Ovary (tissue), 10 donors: Measurements from ENCODE around the gene EFCC1. TPM values are rescaled to one million over a fixed set of nuclear protein-coding genes. Genes with fewer than 3 reads are reported as not detected.

Experiments used
- DNase-seq, 5 donors: peaks; one replicate each; pipeline ENCODE4 v3.0.0-alpha.2; 2019 to 2020
- H3K27ac ChIP-seq, 2 donors: fragments of 200-600 bp; one replicate each; pipeline versions ENCODE4 v1.5.1 to v1.8.0; 2019 to 2022
- H3K27me3 ChIP-seq: fragments of 200-600 bp; one replicate; pipeline ENCODE4 v1.8.0; 2022
- H3K36me3 ChIP-seq: fragments of 200-600 bp; sonication (generic); one replicate; pipeline ENCODE4 v1.5.1; 2019
- H3K4me1 ChIP-seq: one replicate; pipeline ENCODE4 v1.8.1; 2013; ENCODE audit warnings: mild to moderate bottlenecking, moderate library complexity; ENCODE audit not compliant: insufficient read depth
- H3K4me3 ChIP-seq: fragments of 200-600 bp; sonication (generic); one replicate; pipeline ENCODE4 v1.5.1; 2017
- H3K9me3 ChIP-seq, 2 donors: fragments of 200-600 bp in 1 of 2; sonication (generic) in 1 of 2; one replicate each; pipeline versions ENCODE4 v1.5.1 to v1.8.1; 2013 to 2019; ENCODE audit warnings: mild to moderate bottlenecking in 1 of 2, moderate library complexity in 1 of 2
- CTCF ChIP-seq, 3 donors: fragments of 450-650 bp in 2 of 3; fragments of 200-600 bp in 1 of 3; IDR thresholded peaks; one replicate each; pipeline versions ENCODE4 v1.5.1 to v1.8.0; 2016 to 2022; ENCODE audit warnings: antibody characterized with exemption in 3 of 3, mild to moderate bottlenecking in 1 of 3
- EP300 ChIP-seq: sonication (generic); formaldehyde crosslinking; IDR thresholded peaks from one replicate; pipeline ENCODE4 v1.6.1; 2017; ENCODE audit warnings: antibody characterized with exemption
- POLR2A ChIP-seq: fragments of 450-650 bp; IDR thresholded peaks from one replicate; pipeline ENCODE4 v1.6.1; 2017; ENCODE audit warnings: antibody characterized with exemption, mild to moderate bottlenecking, moderate library complexity
- whole genome bisulfite sequencing, 3 donors: extraction: QIAGEN DNeasy Blood & Tissue Kit in 1 of 3; methylation state at CpG; one replicate each; pipeline versions ENCODE4 v1.1.5 to v1.1.7; 2013 to 2017; 5-methylcytosine and 5-hydroxymethylcytosine counted together
- intact Hi-C, 4 donors: fragments of 100-400 bp; cut with DNase I; formaldehyde crosslinking; loops; one replicate each; pipeline versions ENCODE4 v1.11.0 to v1.15.1; 2022 to 2023
- long read RNA-seq, 3 donors: library from polyadenylated mRNA in 2 of 3; unstranded in 2 of 3; transcript quantifications; one replicate each; pipeline ENCODE4 v2.0.0 and lab custom pipeline, GENCODE V29; 2021 to 2026
- polyA plus RNA-seq, 2 donors: library from polyadenylated mRNA; stranded (reverse); fragments of 200-250 nt in 1 of 2; fragments of 350-450 nt in 1 of 2; fragmentation: Illumina TruSeq in 1 of 2; extraction: RNeasy Lipid Tissue Mini Kit (QIAGEN cat#74804) in 1 of 2; gene quantifications; one replicate each; pipeline ENCODE4 v1.2.3, GENCODE V29; 2013 to 2014
- total RNA-seq, 7 donors: library from RNA; depleted of rRNA in 2 of 7; stranded (reverse); fragments of >200 nt in 2 of 7; fragmentation: NEBNext Ultra II Directional in 3 of 7; extraction: Animal tissue kit (Norgen Biotek cat#: 25700) in 3 of 7; gene quantifications; one replicate each; pipeline versions ENCODE4 v1.1.0 to v1.2.4, GENCODE V29; 2016 to 2023
- donor health status: DM: no; HTN: no; CAD: no; lungs with moderate emphysema.
- donor health status: DM: no; HTN: no; CAD: no.
- donor health status: Bipolar disorder and iron deficiency.
- donor health status: DM: yes; HTN: yes; CAD: no.
- donor health status: DM: no; HTN: no; CAD: no.
- donor health status: DM: yes; HTN: yes; CAD: no.

EFCC1 gene, protein sequence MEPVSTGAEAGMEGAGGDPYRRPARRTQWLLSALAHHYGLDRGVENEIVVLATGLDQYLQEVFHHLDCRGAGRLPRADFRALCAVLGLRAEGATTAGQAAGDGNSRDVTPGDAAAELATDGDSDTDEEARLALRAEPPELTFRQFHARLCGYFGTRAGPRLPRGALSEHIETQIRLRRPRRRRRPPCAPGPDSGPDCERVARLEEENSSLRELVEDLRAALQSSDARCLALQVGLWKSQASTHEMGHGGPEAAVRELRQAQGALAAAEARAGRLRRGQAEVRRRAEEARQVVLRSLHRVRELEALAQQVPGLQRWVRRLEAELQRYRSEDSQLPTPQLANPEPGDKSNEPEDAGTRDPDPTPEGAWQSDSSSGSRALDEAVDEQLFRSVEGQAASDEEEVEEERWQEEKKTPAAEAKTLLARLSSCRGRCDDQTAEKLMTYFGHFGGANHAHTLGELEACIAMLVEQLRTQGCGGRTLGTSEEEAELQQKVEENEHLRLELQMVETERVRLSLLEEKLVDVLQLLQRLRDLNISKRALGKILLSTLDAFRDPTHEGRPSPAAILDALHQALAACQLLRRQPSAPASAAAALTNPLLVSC
- total RNA-seq (10 to 100 TPM in 1 of 7 donors, 1 to 10 TPM in 6; 3.7 to 15.5 (median 7.8) TPM), polyA plus RNA-seq (10 to 100 TPM in 1 of 2 donors, 1 to 10 TPM in 1; 5.2 to 11.2 TPM)
- long read RNA-seq, donor 1, partial matches to known transcripts: 5 of 7 reads
- long read RNA-seq, donor 1, other reads (novel, unspliced or antisense): 2 of 7 reads
- long read RNA-seq, donor 2: 0 reads
- long read RNA-seq, donor 3, partial matches to known transcripts: 14 of 24 reads
- long read RNA-seq, donor 3, other reads (novel, unspliced or antisense): 8 of 24 reads

DNA sequence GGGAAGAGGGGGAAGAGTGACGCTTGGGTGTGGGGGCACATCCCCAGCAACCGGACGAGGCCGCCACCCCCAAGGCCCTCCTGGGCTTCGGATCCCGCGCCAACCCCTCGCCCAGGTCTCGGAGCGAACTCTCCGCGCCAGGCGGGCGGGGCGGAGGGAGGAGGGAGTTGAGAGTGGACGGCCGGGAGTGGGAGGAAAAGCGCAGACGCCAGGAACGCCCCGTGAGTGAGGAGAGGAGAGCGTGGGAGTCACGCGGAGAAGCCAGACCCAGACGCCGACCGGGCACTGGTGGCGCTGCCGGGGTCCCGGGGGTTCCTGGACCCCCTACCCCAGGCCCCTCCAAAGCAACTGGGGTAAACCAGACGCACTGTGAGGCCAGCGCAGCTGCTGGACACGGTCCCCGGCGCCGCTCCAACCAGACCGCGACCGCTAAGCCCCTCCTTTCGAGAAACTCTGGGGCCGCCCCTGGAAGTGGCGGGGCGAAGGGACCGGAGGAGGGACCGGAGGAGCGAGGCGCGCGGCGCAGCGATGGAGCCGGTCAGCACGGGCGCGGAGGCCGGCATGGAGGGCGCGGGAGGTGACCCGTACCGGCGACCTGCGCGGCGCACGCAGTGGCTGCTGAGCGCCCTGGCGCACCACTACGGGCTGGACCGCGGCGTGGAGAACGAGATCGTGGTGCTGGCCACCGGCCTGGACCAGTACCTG lies at the start of gene EFCC1:
Gene EFCC1, plus strand, starts transcription at position 204 of the 705 bp plus-strand sequence. Its CDS starts 325 bp downstream, at position 529.
- Histone ChIP-seq H3K4me1 (peaks cover 21% of the 10 kb centered on the region), H3K9me3 (no peaks in the 10 kb centered on the region), H3K36me3 (no peaks in the 10 kb centered on the region), H3K27ac (peak within 1 kb of the TSS in 1 of 2 donors; percentile 52), H3K27me3 (no peaks in the 10 kb centered on the region), H3K4me3 (peak within 1 kb of the TSS; percentile 32)
- TF ChIP-seq POLR2A: peak; percentile 34
- TF ChIP-seq EP300: no peak
- TF ChIP-seq CTCF (IDR thresholded peaks at IDR 0.05): peak in 1 of 3 donors; percentile 11
- intact Hi-C loops: no loop called here
- 0 to 1% (median 1%) methylated on average over 68 to 74 of the region's 74 CpGs for WGBS, 3 donors
- DNase-seq: peak; percentile 68 to 84 (median 79)

DNA sequence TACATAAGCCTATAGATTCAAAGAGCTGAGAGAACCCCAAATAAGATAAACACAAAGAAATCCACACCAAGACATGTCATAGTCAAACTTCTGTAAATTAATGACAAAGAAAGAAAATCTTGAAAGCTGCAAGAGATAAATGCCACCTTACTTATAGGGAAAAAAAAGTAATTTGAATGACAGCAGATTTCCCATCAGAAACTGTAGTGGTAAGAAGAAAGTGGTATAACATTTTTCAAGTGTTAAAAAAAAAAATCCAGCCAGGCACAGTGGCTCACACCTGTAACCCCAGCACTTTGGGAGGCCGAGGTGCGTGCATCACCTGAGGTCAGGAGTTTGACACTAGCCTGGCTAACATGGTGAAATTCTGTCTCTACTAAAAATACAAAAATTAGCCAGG lies 44.7 kb upstream of the EFCC1 start:
- Histone ChIP-seq H3K9me3 (no peaks in the 10 kb centered on the region), H3K36me3 (no peaks in the 10 kb centered on the region), H3K4me3 (no peak overlapping the region), H3K4me1 (no peaks in the 10 kb centered on the region), H3K27ac (no peak overlapping the region), H3K27me3 (no peaks in the 10 kb centered on the region)
- TF ChIP-seq POLR2A: no peak
- no peak for TF ChIP-seq EP300
- TF ChIP-seq CTCF (IDR thresholded peaks at IDR 0.05): no peak
- DNase-seq: no peak
- 93 to 98% (median 97%) methylated on average over 2 of the region's 2 CpGs for WGBS, 3 donors
- intact Hi-C loops: no loop called here

DNA sequence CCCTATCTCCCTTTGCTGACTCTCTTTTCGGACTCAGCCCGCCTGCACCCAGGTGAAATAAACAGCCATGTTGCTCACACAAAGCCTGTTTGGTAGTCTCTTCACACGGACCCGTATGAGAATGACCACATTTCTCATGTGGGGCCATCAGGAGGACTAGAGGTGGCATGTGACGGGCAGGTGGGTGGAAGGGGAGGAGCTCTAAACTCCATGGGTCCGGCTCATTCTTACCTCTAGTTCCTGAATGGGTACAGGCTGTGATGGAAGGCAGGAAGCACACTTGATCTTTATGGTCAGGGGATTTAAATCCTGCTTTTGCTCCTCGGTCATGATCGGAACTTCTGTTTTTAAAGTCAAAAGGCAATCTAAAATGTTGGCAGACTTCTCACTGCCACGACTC lies 35.8 kb upstream of the EFCC1 start:
- no peaks in the 10 kb centered on the region for H3K9me3 ChIP-seq
- no peaks in the 10 kb centered on the region for H3K4me1 ChIP-seq
- no peak for DNase-seq
- no peaks in the 10 kb centered on the region for H3K27me3 ChIP-seq
- no peak overlapping the region for H3K4me3 ChIP-seq
- H3K36me3 ChIP-seq: no peaks in the 10 kb centered on the region
- H3K27ac ChIP-seq: no peak overlapping the region
- TF ChIP-seq POLR2A (no peak), CTCF (IDR thresholded peaks at IDR 0.05) (no peak), EP300 (no peak)
- 84 to 94% (median 93%) methylated on average over 9 of the region's 9 CpGs for WGBS, 3 donors
- intact Hi-C loops: loop anchor here in 1 of 4 donors (5.0 kb wide), 1 partner anchor 282 kb away; the partner anchor contains the start of gene COPG1

GRCh38 chr3:128965818-128966217 lies 35.3 kb upstream of the EFCC1 start:
- intact Hi-C loops: loop anchor here in 1 of 4 donors (5.0 kb wide), 1 partner anchor 281 kb away; the partner anchor contains the start of gene COPG1
- Histone ChIP-seq H3K27me3 (no peaks in the 10 kb centered on the region), H3K4me3 (no peak overlapping the region), H3K4me1 (no peaks in the 10 kb centered on the region), H3K36me3 (no peaks in the 10 kb centered on the region), H3K9me3 (no peaks in the 10 kb centered on the region), H3K27ac (no peak overlapping the region)
- DNase-seq: no peak
- 88 to 91% (median 88%) methylated on average over 3 of the region's 3 CpGs for WGBS, 3 donors
- TF ChIP-seq CTCF (IDR thresholded peaks at IDR 0.05) (no peak), EP300 (no peak), POLR2A (no peak)
